ENCODE data around the gene C1QTNF6.
A peak's percentile ranks its signal among the peaks of the same experiment; 100 is the strongest.

DNA sequence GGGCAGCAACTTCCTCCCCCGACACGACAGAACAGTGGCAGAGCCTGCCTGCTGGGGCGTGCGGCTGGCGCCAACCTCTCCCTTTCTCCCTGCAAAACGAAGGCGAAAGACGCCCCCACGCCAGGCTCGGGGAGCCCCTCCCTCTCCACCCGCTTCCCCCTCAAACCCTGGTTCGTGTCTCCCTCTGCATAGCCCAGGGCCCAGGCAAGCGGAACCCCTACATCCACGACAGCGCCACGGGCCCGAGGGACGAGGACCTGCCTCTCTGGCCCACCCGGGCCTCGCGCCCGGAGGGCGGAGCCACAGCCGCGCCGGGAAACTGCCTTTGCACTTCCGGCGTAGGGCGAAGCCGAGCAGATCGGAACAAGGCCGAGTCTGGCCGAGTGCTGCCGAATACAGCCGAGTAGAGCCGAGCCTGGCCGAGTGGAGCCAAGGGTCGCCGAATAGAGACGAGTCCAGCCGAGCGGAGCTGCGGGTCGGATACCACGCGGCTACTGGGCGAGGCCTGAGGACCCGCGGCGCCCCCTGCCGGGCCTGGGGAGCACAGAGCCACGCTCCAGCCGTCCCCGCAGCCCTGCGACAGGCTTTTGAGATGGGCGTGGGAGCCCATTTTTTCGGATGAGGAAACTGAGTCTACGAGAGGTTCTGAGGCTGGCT is 11.2 kb upstream of the C1QTNF6 start:
- TF ChIP-seq, protein P1, sequence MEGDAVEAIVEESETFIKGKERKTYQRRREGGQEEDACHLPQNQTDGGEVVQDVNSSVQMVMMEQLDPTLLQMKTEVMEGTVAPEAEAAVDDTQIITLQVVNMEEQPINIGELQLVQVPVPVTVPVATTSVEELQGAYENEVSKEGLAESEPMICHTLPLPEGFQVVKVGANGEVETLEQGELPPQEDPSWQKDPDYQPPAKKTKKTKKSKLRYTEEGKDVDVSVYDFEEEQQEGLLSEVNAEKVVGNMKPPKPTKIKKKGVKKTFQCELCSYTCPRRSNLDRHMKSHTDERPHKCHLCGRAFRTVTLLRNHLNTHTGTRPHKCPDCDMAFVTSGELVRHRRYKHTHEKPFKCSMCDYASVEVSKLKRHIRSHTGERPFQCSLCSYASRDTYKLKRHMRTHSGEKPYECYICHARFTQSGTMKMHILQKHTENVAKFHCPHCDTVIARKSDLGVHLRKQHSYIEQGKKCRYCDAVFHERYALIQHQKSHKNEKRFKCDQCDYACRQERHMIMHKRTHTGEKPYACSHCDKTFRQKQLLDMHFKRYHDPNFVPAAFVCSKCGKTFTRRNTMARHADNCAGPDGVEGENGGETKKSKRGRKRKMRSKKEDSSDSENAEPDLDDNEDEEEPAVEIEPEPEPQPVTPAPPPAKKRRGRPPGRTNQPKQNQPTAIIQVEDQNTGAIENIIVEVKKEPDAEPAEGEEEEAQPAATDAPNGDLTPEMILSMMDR (IDR thresholded peaks at IDR 0.05): peak; percentile 82
- TF ChIP-seq POLR2AphosphoS5 (IDR thresholded peaks at IDR 0.05; ENCODE audit: low read depth, low read length) (peak; percentile 96), ELF1 (IDR thresholded peaks at IDR 0.05) (no peak), YY1 (IDR thresholded peaks at IDR 0.05; ENCODE audit: low read depth) (no peak), EZH2phosphoT487 (IDR thresholded peaks at IDR 0.05; ENCODE audit: borderline replicate concordance, low read depth) (no peak), RFX5 (IDR thresholded peaks at IDR 0.05; ENCODE audit: low read length) (no peak)
- TF ChIP-seq, protein P2, sequence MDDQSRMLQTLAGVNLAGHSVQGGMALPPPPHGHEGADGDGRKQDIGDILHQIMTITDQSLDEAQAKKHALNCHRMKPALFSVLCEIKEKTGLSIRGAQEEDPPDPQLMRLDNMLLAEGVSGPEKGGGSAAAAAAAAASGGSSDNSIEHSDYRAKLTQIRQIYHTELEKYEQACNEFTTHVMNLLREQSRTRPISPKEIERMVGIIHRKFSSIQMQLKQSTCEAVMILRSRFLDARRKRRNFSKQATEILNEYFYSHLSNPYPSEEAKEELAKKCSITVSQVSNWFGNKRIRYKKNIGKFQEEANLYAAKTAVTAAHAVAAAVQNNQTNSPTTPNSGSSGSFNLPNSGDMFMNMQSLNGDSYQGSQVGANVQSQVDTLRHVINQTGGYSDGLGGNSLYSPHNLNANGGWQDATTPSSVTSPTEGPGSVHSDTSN (IDR thresholded peaks at IDR 0.05): no peak
- TF ChIP-seq, protein P3, sequence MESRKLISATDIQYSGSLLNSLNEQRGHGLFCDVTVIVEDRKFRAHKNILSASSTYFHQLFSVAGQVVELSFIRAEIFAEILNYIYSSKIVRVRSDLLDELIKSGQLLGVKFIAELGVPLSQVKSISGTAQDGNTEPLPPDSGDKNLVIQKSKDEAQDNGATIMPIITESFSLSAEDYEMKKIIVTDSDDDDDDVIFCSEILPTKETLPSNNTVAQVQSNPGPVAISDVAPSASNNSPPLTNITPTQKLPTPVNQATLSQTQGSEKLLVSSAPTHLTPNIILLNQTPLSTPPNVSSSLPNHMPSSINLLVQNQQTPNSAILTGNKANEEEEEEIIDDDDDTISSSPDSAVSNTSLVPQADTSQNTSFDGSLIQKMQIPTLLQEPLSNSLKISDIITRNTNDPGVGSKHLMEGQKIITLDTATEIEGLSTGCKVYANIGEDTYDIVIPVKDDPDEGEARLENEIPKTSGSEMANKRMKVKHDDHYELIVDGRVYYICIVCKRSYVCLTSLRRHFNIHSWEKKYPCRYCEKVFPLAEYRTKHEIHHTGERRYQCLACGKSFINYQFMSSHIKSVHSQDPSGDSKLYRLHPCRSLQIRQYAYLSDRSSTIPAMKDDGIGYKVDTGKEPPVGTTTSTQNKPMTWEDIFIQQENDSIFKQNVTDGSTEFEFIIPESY (IDR thresholded peaks at IDR 0.05; ENCODE audit: borderline replicate concordance, low read depth): no peak
- TF ChIP-seq, protein P4, sequence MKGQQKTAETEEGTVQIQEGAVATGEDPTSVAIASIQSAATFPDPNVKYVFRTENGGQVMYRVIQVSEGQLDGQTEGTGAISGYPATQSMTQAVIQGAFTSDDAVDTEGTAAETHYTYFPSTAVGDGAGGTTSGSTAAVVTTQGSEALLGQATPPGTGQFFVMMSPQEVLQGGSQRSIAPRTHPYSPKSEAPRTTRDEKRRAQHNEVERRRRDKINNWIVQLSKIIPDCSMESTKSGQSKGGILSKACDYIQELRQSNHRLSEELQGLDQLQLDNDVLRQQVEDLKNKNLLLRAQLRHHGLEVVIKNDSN (IDR thresholded peaks at IDR 0.05; ENCODE audit: borderline replicate concordance, low read depth): 0 out of 2 replicates have a peak, but pooled peaks have one; percentile 15
- TF ChIP-seq, protein P5, sequence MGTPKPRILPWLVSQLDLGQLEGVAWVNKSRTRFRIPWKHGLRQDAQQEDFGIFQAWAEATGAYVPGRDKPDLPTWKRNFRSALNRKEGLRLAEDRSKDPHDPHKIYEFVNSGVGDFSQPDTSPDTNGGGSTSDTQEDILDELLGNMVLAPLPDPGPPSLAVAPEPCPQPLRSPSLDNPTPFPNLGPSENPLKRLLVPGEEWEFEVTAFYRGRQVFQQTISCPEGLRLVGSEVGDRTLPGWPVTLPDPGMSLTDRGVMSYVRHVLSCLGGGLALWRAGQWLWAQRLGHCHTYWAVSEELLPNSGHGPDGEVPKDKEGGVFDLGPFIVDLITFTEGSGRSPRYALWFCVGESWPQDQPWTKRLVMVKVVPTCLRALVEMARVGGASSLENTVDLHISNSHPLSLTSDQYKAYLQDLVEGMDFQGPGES (IDR thresholded peaks at IDR 0.05; ENCODE audit: low read depth, low read length): no peak
